HG03175 (cell line): ENCODE measurements around the gene CTNNA1.

Source experiments
- ATAC-seq: cut with Tn5 transposase; IDR thresholded peaks from one replicate; pipeline ENCODE4 v1.9.1; 2021; ENCODE audit warnings: mild to moderate bottlenecking, moderate library complexity; ENCODE audit not compliant: unreplicated experiment

The CTNNA1 gene

GRCh38 chr5:138979684-138980280 lies 226.6 kb downstream of the CTNNA1 start:
- no peak for ATAC-seq

GRCh38 chr5:138980441-138980840 lies 227.2 kb downstream of the CTNNA1 start:
- ATAC-seq = no peak

- no peak for ATAC-seq
Observed at GRCh38 chr5:138981131-138981530, 227.9 kb downstream of the CTNNA1 start.

DNA sequence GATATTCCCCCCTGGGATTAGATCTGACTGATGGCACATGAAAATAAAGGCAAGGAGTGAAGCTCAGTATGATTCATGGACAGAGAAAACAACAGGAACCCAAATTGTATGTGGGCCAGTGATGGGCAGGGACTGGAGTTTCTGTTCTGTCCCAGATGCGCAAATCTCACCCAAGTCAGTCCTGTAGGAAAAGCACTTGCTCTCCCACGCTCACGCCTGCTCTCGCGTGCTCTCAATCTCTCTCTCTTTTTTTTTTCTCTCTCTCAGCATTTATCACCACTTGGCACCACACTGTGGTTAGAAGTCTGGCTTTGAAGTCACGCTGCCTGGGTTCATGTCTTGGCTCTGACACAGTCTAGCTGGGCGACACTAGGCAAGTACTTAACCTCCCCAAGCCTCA lies 228.4 kb downstream of the CTNNA1 start:
- no peak for ATAC-seq

- no peak for ATAC-seq
Observed at GRCh38 chr5:138983984-138984383, 230.8 kb downstream of the CTNNA1 start.
